ENCODE measurements around the gene SSPN. TPM values are rescaled to one million over a fixed set of nuclear protein-coding genes. Genes with fewer than 3 reads are reported as not detected.

SSPN gene
- total and polyA plus RNA-seq, 8 donors = 1.8 to 52.4 (median 11.1) TPM

DNA sequence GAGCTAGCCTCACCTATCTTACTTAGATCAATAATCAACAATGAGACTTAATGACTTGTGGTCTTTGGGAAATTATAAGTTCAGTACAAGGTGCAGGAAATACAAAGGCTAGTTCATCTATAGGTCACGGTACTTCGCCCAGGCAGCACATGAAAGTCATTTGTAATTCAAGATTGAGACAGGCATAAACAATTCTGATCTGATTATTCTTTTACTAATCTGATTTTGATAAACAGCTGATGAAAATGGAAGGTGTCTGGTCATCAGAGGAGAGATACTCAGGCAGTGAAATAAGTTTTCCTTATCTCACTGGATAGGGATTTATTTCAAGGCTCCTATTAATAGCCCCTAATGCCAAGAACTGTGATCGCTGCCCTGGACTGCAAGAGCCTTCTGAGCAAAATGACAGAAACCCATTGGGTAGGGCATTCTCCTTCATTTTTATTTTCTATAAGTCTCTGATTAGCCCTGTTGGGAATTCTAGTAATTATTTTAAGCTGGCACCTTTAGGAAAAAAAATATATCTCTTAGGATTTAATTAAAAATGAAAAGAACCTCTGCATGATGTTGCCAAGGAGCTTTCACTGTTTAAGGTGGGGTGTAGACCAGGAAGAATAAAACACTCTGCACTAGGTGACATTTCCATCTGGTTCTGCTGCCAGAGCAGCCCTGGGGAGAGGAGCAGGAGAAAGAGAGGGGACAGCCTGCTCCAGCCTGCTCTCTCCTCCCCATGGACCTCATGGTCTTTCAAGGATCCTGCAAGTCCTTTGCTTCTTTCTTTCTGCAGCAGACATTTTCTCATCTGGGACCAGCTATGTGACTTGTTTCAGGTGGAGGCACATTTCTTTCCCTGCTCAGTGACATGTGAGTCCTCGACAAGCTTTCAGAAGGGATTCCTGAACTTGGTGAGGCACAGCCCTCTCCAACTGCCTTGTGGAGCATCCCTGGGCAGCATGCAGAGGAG, 44.8 kb downstream of the SSPN start:
- WGBS, 5 donors = 76 to 94% (median 90%) methylated on average over 4 of the region's 4 CpGs
- H3K27me3 ChIP-seq = no peaks in the 10 kb centered on the region
- no peak for TF ChIP-seq EP300 (IDR thresholded peaks at IDR 0.05)
- no peak for TF ChIP-seq POLR2AphosphoS5 (IDR thresholded peaks at IDR 0.05)
- TF ChIP-seq CTCF (IDR thresholded peaks at IDR 0.05) = no peak
- no peak overlapping the region for H3K27ac ChIP-seq
- no peaks in the 10 kb centered on the region for H3K36me3 ChIP-seq
- H3K4me3 ChIP-seq = no peak overlapping the region
- peaks cover 0 to 9% (median 0%) of the 10 kb centered on the region in 4 donors for H3K4me1 ChIP-seq
- intact Hi-C loops (cut with DNase I; ENCODE audit: low total_unique reads) = no loop called here
- H3K9me3 ChIP-seq = no peaks in the 10 kb centered on the region
- no peak for DNase-seq

GRCh38 chr12:26241080-26241479, 45.7 kb downstream of the SSPN start:
- no peak overlapping the region for H3K27ac ChIP-seq
- intact Hi-C loops (cut with DNase I; ENCODE audit: low total_unique reads) = no loop called here
- WGBS, 5 donors = 32 to 63% (median 44%) methylated on average over 2 of the region's 2 CpGs

GRCh38 chr12:26242683-26243082, 47.3 kb downstream of the SSPN start:
- intact Hi-C loops (cut with DNase I; ENCODE audit: low total_unique reads) = no loop called here
- H3K27me3 ChIP-seq = no peaks in the 10 kb centered on the region
- peaks cover 0 to 9% (median 3%) of the 10 kb centered on the region in 4 donors for H3K4me1 ChIP-seq
- DNase-seq = no peak
- no peak overlapping the region for H3K27ac ChIP-seq
- no peaks in the 10 kb centered on the region for H3K36me3 ChIP-seq
- TF ChIP-seq POLR2A (IDR thresholded peaks at IDR 0.05) (no peak), EP300 (IDR thresholded peaks at IDR 0.05) (no peak), POLR2AphosphoS5 (IDR thresholded peaks at IDR 0.05) (no peak), CTCF (IDR thresholded peaks at IDR 0.05) (no peak)
- H3K9me3 ChIP-seq = no peaks in the 10 kb centered on the region
- no peak overlapping the region for H3K4me3 ChIP-seq

More at GRCh38 chr12:26241080-26241479, 45.7 kb downstream of the SSPN start:
- Histone ChIP-seq H3K4me3 (no peak overlapping the region), H3K36me3 (no peaks in the 10 kb centered on the region), H3K9me3 (no peaks in the 10 kb centered on the region), H3K4me1 (peaks cover 0 to 9% (median 2%) of the 10 kb centered on the region in 4 donors), H3K27me3 (no peaks in the 10 kb centered on the region)
- DNase-seq = peak in 1 of 2 donors; percentile 39
- TF ChIP-seq CTCF (IDR thresholded peaks at IDR 0.05) (no peak), POLR2AphosphoS5 (IDR thresholded peaks at IDR 0.05) (no peak), POLR2A (IDR thresholded peaks at IDR 0.05) (no peak), EP300 (IDR thresholded peaks at IDR 0.05) (no peak)

DNA sequence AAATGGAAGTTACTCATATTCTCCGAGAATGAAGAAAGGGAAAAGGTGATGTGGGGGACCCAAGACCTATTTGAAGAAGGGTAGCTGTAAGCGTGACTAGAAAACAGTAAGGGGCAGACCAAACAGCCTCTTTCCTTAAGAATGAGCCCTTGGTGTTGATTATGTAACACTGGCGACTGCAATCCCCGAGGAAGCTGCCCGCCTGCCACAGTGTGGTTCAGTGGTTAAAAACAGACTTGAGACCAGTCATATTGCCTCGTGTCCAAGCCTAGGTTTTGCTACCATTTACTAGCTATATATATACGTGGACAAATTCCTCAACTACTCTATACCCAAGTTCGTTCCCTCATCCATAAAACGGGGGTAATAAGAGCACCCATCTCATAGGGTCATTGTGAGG, 49.1 kb downstream of the SSPN start:
- Histone ChIP-seq H3K27ac (no peak overlapping the region), H3K4me1 (peaks cover 0 to 5% (median under 1%) of the 10 kb centered on the region in 4 donors), H3K4me3 (no peak overlapping the region), H3K9me3 (peaks cover 0 to 4% (median 1%) of the 10 kb centered on the region in 4 donors), H3K36me3 (no peaks in the 10 kb centered on the region), H3K27me3 (no peaks in the 10 kb centered on the region)
- TF ChIP-seq POLR2A (IDR thresholded peaks at IDR 0.05) (no peak), CTCF (IDR thresholded peaks at IDR 0.05) (no peak), EP300 (IDR thresholded peaks at IDR 0.05) (no peak), POLR2AphosphoS5 (IDR thresholded peaks at IDR 0.05) (no peak)
- 80 to 89% (median 88%) methylated on average over 9 of the region's 9 CpGs for WGBS, 5 donors
- intact Hi-C loops (cut with DNase I; ENCODE audit: low total_unique reads) = no loop called here
- no peak for DNase-seq
